B cell (primary cell): Measurements from ENCODE around the gene ZNF385D. TPM values are rescaled to one million over a fixed set of nuclear protein-coding genes. Genes with fewer than 3 reads are reported as not detected.

Experiments
- ATAC-seq: fragments of 200-7000 bp; cut with Tn5 transposase; one replicate; pipeline ENCODE4 v1.10.0; 2021; ENCODE audit warnings: low read depth, mild to moderate bottlenecking, moderate number of reproducible peaks, moderate library complexity
- CTCF ChIA-PET: fragments of 350-600 bp; sonication (Branson Sonifier 250); formaldehyde crosslinking; loops from one replicate; lab custom pipeline; 2021; ENCODE audit warnings: antibody characterized with exemption, inconsistent platforms; lab: Charles Lee
- POLR2A ChIA-PET: fragments of 350-600 bp; sonication (Branson Sonifier 250); formaldehyde crosslinking; loops from one replicate; lab custom pipeline; 2021; ENCODE audit warnings: antibody characterized with exemption; lab: Charles Lee
- DNase-seq: peaks from one replicate; pipeline ENCODE4 v3.0.0; 2013
- H2AFZ ChIP-seq: 2 replicates; pipeline ENCODE4 v1.6.1; 2012; ENCODE audit warnings: mild to moderate bottlenecking, low read depth, low read length; ENCODE audit not compliant: insufficient read depth, poor library complexity, severe bottlenecking
- H3K27ac ChIP-seq, 2 donors: 1 replicate in 1 of 2; 2 replicates in 1 of 2; pipeline ENCODE4 v1.5.1; 2012 to 2013; ENCODE audit warnings: low read length in 2 of 2, mild to moderate bottlenecking in 2 of 2, moderate library complexity in 1 of 2
- H3K27me3 ChIP-seq, 4 experiments: fragments of 200-600 bp in 1 of 4; sonication (generic) in 1 of 4; replicated peaks in 1 of 4; 1 replicate in 2 of 4; 2 replicates in 2 of 4; pipeline versions ENCODE4 v1.6.1 to v1.7.0; 2013 to 2016; ENCODE audit warnings: low read length in 3 of 4, mild to moderate bottlenecking in 2 of 4, mixed read lengths in 1 of 4, moderate library complexity in 1 of 4; ENCODE audit not compliant: insufficient read depth in 4 of 4, control insufficient read depth in 3 of 4; ENCODE audit errors: control extremely low read depth in 1 of 4
- H3K36me3 ChIP-seq, 2 experiments: replicated peaks in 1 of 2; 1 replicate in 1 of 2; 2 replicates in 1 of 2; pipeline versions ENCODE4 v1.6.1 to v1.7.1; 2013; ENCODE audit warnings: low read length in 1 of 2; ENCODE audit not compliant: insufficient read depth in 2 of 2, control insufficient read depth in 1 of 2; ENCODE audit errors: control extremely low read depth in 1 of 2, extremely low read depth in 1 of 2
- H3K4me1 ChIP-seq, 2 donors: fragments of 200-600 bp in 1 of 2; sonication (generic) in 1 of 2; 1 replicate in 1 of 2; 2 replicates in 1 of 2; pipeline versions ENCODE4 v1.5.1 to v1.6.1; 2013 to 2017; ENCODE audit warnings: low read length in 2 of 2; ENCODE audit not compliant: control insufficient read depth in 2 of 2, insufficient read depth in 2 of 2
- H3K4me2 ChIP-seq: replicated peaks from 2 replicates; pipeline ENCODE3; 2012; ENCODE audit warnings: mild to moderate bottlenecking, low read depth, low read length; ENCODE audit not compliant: poor library complexity, severe bottlenecking
- H3K4me3 ChIP-seq, 5 experiments: fragments of 200-600 bp in 1 of 5; sonication (generic) in 1 of 5; 1 replicate in 3 of 5; 2 replicates in 2 of 5; pipeline versions ENCODE4 v1.5.1 to v1.7.0; 2011 to 2016; ENCODE audit warnings: low read length in 4 of 5, mild to moderate bottlenecking in 4 of 5, low read depth in 2 of 5, control low read depth in 1 of 5, moderate library complexity in 1 of 5; ENCODE audit not compliant: insufficient read depth in 1 of 5; ENCODE audit errors: control extremely low read depth in 1 of 5, extremely low read depth in 1 of 5
- H3K79me2 ChIP-seq: fragments of 200-600 bp; sonication (generic); one replicate; pipeline ENCODE4 v1.6.0; 2016; ENCODE audit warnings: low read length; ENCODE audit not compliant: control insufficient read depth, insufficient read depth
- H3K9ac ChIP-seq: fragments of 200-600 bp; sonication (generic); 2 replicates; pipeline ENCODE4 v1.6.1; 2017; ENCODE audit warnings: mild to moderate bottlenecking, low read length, moderate library complexity
- H3K9me3 ChIP-seq, 3 donors: one replicate each; pipeline versions ENCODE4 v1.6.1 to v1.7.1; 2013; ENCODE audit warnings: low read length in 2 of 3; ENCODE audit not compliant: control insufficient read depth in 2 of 3, insufficient read depth in 1 of 3; ENCODE audit errors: control extremely low read depth in 1 of 3
- H4K20me1 ChIP-seq: 2 replicates; pipeline ENCODE4 v1.6.0; 2012; ENCODE audit warnings: mild to moderate bottlenecking, low read length; ENCODE audit not compliant: insufficient read depth, control insufficient read depth, poor library complexity, severe bottlenecking
- H3K27ac Mint-ChIP-seq: one replicate; pipeline ENCODE4 v1.8.0; 2021; ENCODE audit warnings: mixed read lengths
- H3K27me3 Mint-ChIP-seq: one replicate; pipeline ENCODE4 v1.8.0; 2021; ENCODE audit warnings: mixed read lengths
- H3K4me1 Mint-ChIP-seq: one replicate; pipeline ENCODE4 v1.8.0; 2021; ENCODE audit warnings: mixed read lengths
- H3K4me3 Mint-ChIP-seq: one replicate; pipeline ENCODE4 v1.8.0; 2021; ENCODE audit warnings: mixed read lengths
- H3K9me3 Mint-ChIP-seq: one replicate; pipeline ENCODE4 v1.8.0; 2022; ENCODE audit warnings: mixed read lengths; ENCODE audit not compliant: insufficient read depth
- EZH2 ChIP-seq: IDR thresholded peaks from 2 replicates; pipeline ENCODE4 v1.6.1; 2012; ENCODE audit warnings: borderline replicate concordance, low read depth, mild to moderate bottlenecking, moderate library complexity, low read length; ENCODE audit not compliant: insufficient read depth, poor library complexity, severe bottlenecking
- WGBS: methylation state at CpG from one replicate; pipeline ENCODE4 v1.1.5; 2013; ENCODE audit warnings: missing lambda C conversion rate; ENCODE audit not compliant: insufficient coverage; 5-methylcytosine and 5-hydroxymethylcytosine counted together
- intact Hi-C: fragments of 100-400 bp; cut with micrococcal nuclease; formaldehyde crosslinking; loops from one replicate; pipeline ENCODE4 v1.10.0; 2022
- polyA plus RNA-seq: library from polyadenylated mRNA; depleted of rRNA; stranded (reverse); fragments of >200 nt; gene quantifications from 2 replicates; pipeline ENCODE4 v1.2.3, GENCODE V29; 2012
- total RNA-seq, 2 donors: library from RNA; stranded (reverse); fragments of 120-200 nt in 1 of 2; gene quantifications; 1 replicate in 1 of 2; 2 replicates in 1 of 2; pipeline versions ENCODE4 v1.2.3 to v1.2.4, GENCODE V29; 2013 to 2022
- TF ChIP-seq, protein P1 (sequence below): fragments of 200-600 bp; IDR thresholded peaks from one replicate; pipeline ENCODE4 v1.8.0; 2022; ENCODE audit warnings: antibody characterized with exemption, mild to moderate bottlenecking

ZNF385D gene
- total and polyA plus RNA-seq, 2 donors (not counting 1 experiment from before 2014, with no cell fraction given), result not detected

DNA sequence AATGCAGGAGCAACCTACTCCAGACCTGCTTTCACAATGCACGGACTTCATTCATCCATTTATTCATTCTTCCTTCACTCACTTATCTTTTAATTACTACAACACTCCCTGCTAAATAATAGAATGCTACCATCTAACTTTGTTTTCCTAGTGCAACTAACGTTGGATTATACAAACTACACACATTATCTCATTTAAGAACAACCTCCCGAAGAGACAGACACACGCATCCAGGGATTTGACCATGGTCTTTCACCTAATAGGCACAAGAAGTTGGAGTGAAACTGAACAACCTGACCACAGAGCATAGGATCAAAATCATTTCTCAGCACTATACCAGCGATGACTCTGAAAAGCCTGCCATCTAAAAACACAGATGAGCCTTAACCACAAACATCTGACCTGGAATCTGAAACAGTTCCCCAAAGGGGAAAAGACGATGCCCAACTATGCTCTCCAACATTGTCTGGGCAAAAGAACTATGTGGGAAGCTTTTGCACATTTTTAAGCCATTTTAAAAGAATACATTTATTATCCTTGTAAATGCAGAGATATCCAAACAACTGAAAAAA is 21.0 kb downstream of the ZNF385D start:
- intact Hi-C loops, result no loop called here
- Histone ChIP-seq H3K9me3 (no peaks in the 10 kb centered on the region), H3K4me1 (no peaks in the 10 kb centered on the region)

DNA sequence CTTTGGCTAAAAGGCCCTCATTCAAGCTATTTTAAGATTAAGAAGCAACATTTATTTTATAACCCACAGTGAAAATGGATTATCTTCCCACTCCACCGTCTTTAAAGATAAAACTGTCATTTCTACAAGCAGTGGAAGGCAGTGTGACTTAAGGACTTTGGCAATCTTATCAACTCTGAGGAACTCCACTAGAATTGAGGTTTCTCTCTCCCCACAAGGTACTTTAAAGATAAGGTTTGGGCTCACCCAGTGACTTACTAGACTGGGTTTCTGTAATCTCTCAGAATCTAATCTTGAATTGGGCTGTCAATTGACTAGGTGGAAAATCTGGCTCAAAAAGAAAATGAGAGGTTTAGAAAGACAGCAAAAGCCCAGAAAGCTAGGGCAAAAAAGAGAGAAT is 21.7 kb downstream of the ZNF385D start:
- ATAC-seq (no peak), DNase-seq (no peak)
- no peaks in the 10 kb centered on the region for H3K36me3 ChIP-seq
- no peaks in the 10 kb centered on the region for H4K20me1 ChIP-seq
- intact Hi-C loops, result no loop called here
- no peak overlapping the region for H3K4me2 ChIP-seq
- ChIA-PET CTCF (no interaction called here), POLR2A (no interaction called here)
- Mint-ChIP-seq H3K27me3 (no peaks in the 10 kb centered on the region), H3K4me1 (no peaks in the 10 kb centered on the region), H3K4me3 (no peak overlapping the region), H3K9me3 (peaks cover 7% of the 10 kb centered on the region), H3K27ac (no peak overlapping the region)
- no peak overlapping the region for H3K9ac ChIP-seq
- no CpG with 5 or more reads among the region's 1 CpG for WGBS
- no peak overlapping the region for H3K27ac ChIP-seq
- H3K4me3 ChIP-seq, result no peak overlapping the region
- no peaks in the 10 kb centered on the region for H3K9me3 ChIP-seq
- TF ChIP-seq, protein P1, sequence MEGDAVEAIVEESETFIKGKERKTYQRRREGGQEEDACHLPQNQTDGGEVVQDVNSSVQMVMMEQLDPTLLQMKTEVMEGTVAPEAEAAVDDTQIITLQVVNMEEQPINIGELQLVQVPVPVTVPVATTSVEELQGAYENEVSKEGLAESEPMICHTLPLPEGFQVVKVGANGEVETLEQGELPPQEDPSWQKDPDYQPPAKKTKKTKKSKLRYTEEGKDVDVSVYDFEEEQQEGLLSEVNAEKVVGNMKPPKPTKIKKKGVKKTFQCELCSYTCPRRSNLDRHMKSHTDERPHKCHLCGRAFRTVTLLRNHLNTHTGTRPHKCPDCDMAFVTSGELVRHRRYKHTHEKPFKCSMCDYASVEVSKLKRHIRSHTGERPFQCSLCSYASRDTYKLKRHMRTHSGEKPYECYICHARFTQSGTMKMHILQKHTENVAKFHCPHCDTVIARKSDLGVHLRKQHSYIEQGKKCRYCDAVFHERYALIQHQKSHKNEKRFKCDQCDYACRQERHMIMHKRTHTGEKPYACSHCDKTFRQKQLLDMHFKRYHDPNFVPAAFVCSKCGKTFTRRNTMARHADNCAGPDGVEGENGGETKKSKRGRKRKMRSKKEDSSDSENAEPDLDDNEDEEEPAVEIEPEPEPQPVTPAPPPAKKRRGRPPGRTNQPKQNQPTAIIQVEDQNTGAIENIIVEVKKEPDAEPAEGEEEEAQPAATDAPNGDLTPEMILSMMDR, result no peak
- TF ChIP-seq EZH2, result no peak
- H3K4me1 ChIP-seq, result no peaks in the 10 kb centered on the region
- H3K27me3 ChIP-seq, result no peaks in the 10 kb centered on the region
- H2AFZ ChIP-seq, result no peak overlapping the region
- no peaks in the 10 kb centered on the region for H3K79me2 ChIP-seq

More for the DNA sequence above, 21.0 kb downstream of the ZNF385D start:
- Mint-ChIP-seq H3K27me3 (no peaks in the 10 kb centered on the region), H3K27ac (no peak overlapping the region), H3K4me3 (no peak overlapping the region), H3K9me3 (peaks cover 3% of the 10 kb centered on the region), H3K4me1 (no peaks in the 10 kb centered on the region)
- Histone ChIP-seq H3K79me2 (no peaks in the 10 kb centered on the region), H3K27ac (no peak overlapping the region), H2AFZ (no peak overlapping the region), H3K4me3 (no peak overlapping the region), H3K27me3 (no peaks in the 10 kb centered on the region), H3K36me3 (no peaks in the 10 kb centered on the region), H4K20me1 (no peaks in the 10 kb centered on the region), H3K4me2 (no peak overlapping the region), H3K9ac (no peak overlapping the region)
- 77% methylated on average over 5 of the region's 6 CpGs for WGBS
- DNase-seq (no peak), ATAC-seq (no peak)
- CTCF ChIA-PET, result no interaction called here
- TF ChIP-seq, protein P1, result no peak
- TF ChIP-seq EZH2, result no peak
- POLR2A ChIA-PET, result no interaction called here
